ENCODE results near the gene ATOH8.

ATOH8 gene

GRCh38 chr2:85736456-85737355 is 17.1 kb upstream of the ATOH8 start:
- DNase-seq: no peak

- DNase-seq: no peak
These were observed 16.3 kb upstream of the ATOH8 start for GRCh38 chr2:85737481-85737880.

- DNase-seq: no peak
These were observed 15.8 kb upstream of the ATOH8 start for GRCh38 chr2:85737961-85738360.

- no peak for DNase-seq
These were observed 13.6 kb upstream of the ATOH8 start for GRCh38 chr2:85740193-85740592.

GRCh38 chr2:85741211-85741832 is 12.5 kb upstream of the ATOH8 start:
- DNase-seq: no peak

- DNase-seq: no peak
These were observed 11.8 kb upstream of the ATOH8 start for GRCh38 chr2:85741833-85742455.

- no peak for DNase-seq
These were observed 10.3 kb upstream of the ATOH8 start for GRCh38 chr2:85743304-85743978.

- DNase-seq: no peak
These were observed 9.7 kb upstream of the ATOH8 start for GRCh38 chr2:85744055-85744454.

GRCh38 chr2:85744741-85745601 is 8.8 kb upstream of the ATOH8 start:
- DNase-seq: peak in 1 of 4 experiments; percentile 31

- DNase-seq: no peak
These were observed 8.2 kb upstream of the ATOH8 start for GRCh38 chr2:85745619-85746018.

- DNase-seq: no peak
These were observed 7.3 kb upstream of the ATOH8 start for GRCh38 chr2:85746321-85747004.

GRCh38 chr2:85747441-85747840 is 6.3 kb upstream of the ATOH8 start:
- no peak for DNase-seq

- DNase-seq: peak in 3 of 4 experiments; percentile 35 to 50 (median 42)
These were observed 5.6 kb upstream of the ATOH8 start for GRCh38 chr2:85748039-85748734.

GRCh38 chr2:85748985-85749875 is 4.6 kb upstream of the ATOH8 start:
- no peak for DNase-seq

- DNase-seq: peak; percentile 89 to 92 (median 90)
These were observed 2.9 kb upstream of the ATOH8 start for GRCh38 chr2:85750587-85751575.

GRCh38 chr2:85751627-85752026 is 2.2 kb upstream of the ATOH8 start:
- no peak for DNase-seq

GRCh38 chr2:85753035-85753524 is 711 bp upstream of the ATOH8 start:
- DNase-seq: no peak

Data from suppressor macrophage (primary cell).